ENCODE results near the gene UBR3. TPM values are rescaled to one million over a fixed set of nuclear protein-coding genes. Genes with fewer than 3 reads are reported as not detected.

The UBR3 gene
- total and polyA plus RNA-seq, 8 donors = 7.3 to 26.8 (median 20.5) TPM

GRCh38 chr2:169968743-169969142 lies 141.5 kb downstream of the UBR3 start:
- ATAC-seq (no peak), FAIRE-seq (no peak), DNase-seq (no peak)
- H3K4me1 ChIP-seq = no peaks in the 10 kb centered on the region
- H3K9me3 ChIP-seq = no peaks in the 10 kb centered on the region
- intact Hi-C loops (cut with DNase I) = no loop called here
- H3K27me3 ChIP-seq = no peaks in the 10 kb centered on the region
- H3K27ac ChIP-seq = no peak overlapping the region
- no peak for TF ChIP-seq CTCF (IDR thresholded peaks at IDR 0.05)
- H3K4me3 ChIP-seq = no peak overlapping the region
- H3K36me3 ChIP-seq = no peaks in the 10 kb centered on the region

GRCh38 chr2:169975221-169975620 lies 148.0 kb downstream of the UBR3 start:
- no peaks in the 10 kb centered on the region for H3K36me3 ChIP-seq
- intact Hi-C loops (cut with DNase I) = no loop called here
- DNase-seq = no peak
- H3K27me3 ChIP-seq = no peaks in the 10 kb centered on the region
- H3K27ac ChIP-seq = no peak overlapping the region
- no peaks in the 10 kb centered on the region for H3K9me3 ChIP-seq
- no peak overlapping the region for H3K4me3 ChIP-seq
- no peak for ATAC-seq
- no peak for FAIRE-seq
- 93 to 94% methylated on average over 3 of the region's 3 CpGs for WGBS, 2 donors
- no peak for TF ChIP-seq CTCF (IDR thresholded peaks at IDR 0.05)
- no peaks in the 10 kb centered on the region for H3K4me1 ChIP-seq

GRCh38 chr2:169976335-169976851 lies 149.1 kb downstream of the UBR3 start:
- TF ChIP-seq CTCF (IDR thresholded peaks at IDR 0.05) = no peak
- intact Hi-C loops (cut with DNase I) = no loop called here
- Histone ChIP-seq H3K36me3 (no peaks in the 10 kb centered on the region), H3K27ac (no peak overlapping the region), H3K9me3 (no peaks in the 10 kb centered on the region), H3K27me3 (no peaks in the 10 kb centered on the region), H3K4me1 (no peaks in the 10 kb centered on the region), H3K4me3 (no peak overlapping the region)
- FAIRE-seq (no peak), DNase-seq (no peak), ATAC-seq (no peak)

- WGBS, 2 donors = 95 to 97% methylated on average over 3 of the region's 3 CpGs
- no peak for TF ChIP-seq CTCF (IDR thresholded peaks at IDR 0.05)
- DNase-seq (no peak), ATAC-seq (no peak), FAIRE-seq (no peak)
- intact Hi-C loops (cut with DNase I) = no loop called here
- Histone ChIP-seq H3K27me3 (no peaks in the 10 kb centered on the region), H3K9me3 (no peaks in the 10 kb centered on the region), H3K4me1 (no peaks in the 10 kb centered on the region), H3K27ac (no peak overlapping the region), H3K36me3 (no peaks in the 10 kb centered on the region), H3K4me3 (no peak overlapping the region)
Observed at GRCh38 chr2:169977530-169977929, 150.3 kb downstream of the UBR3 start.

GRCh38 chr2:169978402-169979017 lies 151.3 kb downstream of the UBR3 start:
- no peaks in the 10 kb centered on the region for H3K36me3 ChIP-seq
- intact Hi-C loops (cut with DNase I) = no loop called here
- H3K9me3 ChIP-seq = no peaks in the 10 kb centered on the region
- H3K27ac ChIP-seq = no peak overlapping the region
- no peaks in the 10 kb centered on the region for H3K27me3 ChIP-seq
- WGBS, 2 donors = 93 to 98% methylated on average over 2 of the region's 2 CpGs
- TF ChIP-seq CTCF (IDR thresholded peaks at IDR 0.05) = no peak
- ATAC-seq (no peak), DNase-seq (no peak), FAIRE-seq (no peak)
- no peak overlapping the region for H3K4me3 ChIP-seq
- no peaks in the 10 kb centered on the region for H3K4me1 ChIP-seq
